Measurements from ENCODE around the gene AK2.

The AK2 gene

GRCh38 chr1:33045814-33046213 lies 9.1 kb upstream of the AK2 start:
- H3K4me1 ChIP-seq (ENCODE audit: insufficient read depth, poor library complexity, severe bottlenecking), result peaks cover 26% of the 10 kb centered on the region

GRCh38 chr1:33045246-33045645 lies 8.6 kb upstream of the AK2 start:
- Histone ChIP-seq H3K36me3 (ENCODE audit: low read depth) (no peaks in the 10 kb centered on the region), H3K27me3 (ENCODE audit: insufficient read depth, poor library complexity, severe bottlenecking) (no peaks in the 10 kb centered on the region), H3K4me3 (ENCODE audit: severe bottlenecking) (no peak overlapping the region), H3K27ac (ENCODE audit: poor library complexity, severe bottlenecking) (no peak overlapping the region), H3K4me1 (ENCODE audit: insufficient read depth, poor library complexity, severe bottlenecking) (peaks cover 20% of the 10 kb centered on the region), H3K9me3 (ENCODE audit: severe bottlenecking) (no peaks in the 10 kb centered on the region)
- no peak for TF ChIP-seq CTCF (IDR thresholded peaks at IDR 0.05; ENCODE audit: poor library complexity, severe bottlenecking)
- DNase-seq (ENCODE audit: low spot score) (no peak), ATAC-seq (ENCODE audit: low read depth) (no peak)

More at GRCh38 chr1:33045814-33046213, 9.1 kb upstream of the AK2 start:
- Histone ChIP-seq H3K36me3 (ENCODE audit: low read depth) (no peaks in the 10 kb centered on the region), H3K9me3 (ENCODE audit: severe bottlenecking) (no peaks in the 10 kb centered on the region), H3K27ac (ENCODE audit: poor library complexity, severe bottlenecking) (no peak overlapping the region), H3K27me3 (ENCODE audit: insufficient read depth, poor library complexity, severe bottlenecking) (no peaks in the 10 kb centered on the region), H3K4me3 (ENCODE audit: severe bottlenecking) (no peak overlapping the region)
- no peak for ATAC-seq (ENCODE audit: low read depth)
- no peak for TF ChIP-seq CTCF (IDR thresholded peaks at IDR 0.05; ENCODE audit: poor library complexity, severe bottlenecking)
- DNase-seq (ENCODE audit: low spot score), result no peak

GRCh38 chr1:33043267-33044092 lies 6.8 kb upstream of the AK2 start:
- no peak overlapping the region for H3K4me3 ChIP-seq (ENCODE audit: severe bottlenecking)
- H3K36me3 ChIP-seq (ENCODE audit: low read depth), result no peaks in the 10 kb centered on the region
- H3K27ac ChIP-seq (ENCODE audit: poor library complexity, severe bottlenecking), result no peak overlapping the region
- no peak for TF ChIP-seq CTCF (IDR thresholded peaks at IDR 0.05; ENCODE audit: poor library complexity, severe bottlenecking)
- ATAC-seq (ENCODE audit: low read depth) (no peak), DNase-seq (ENCODE audit: low spot score) (no peak)
- H3K4me1 ChIP-seq (ENCODE audit: insufficient read depth, poor library complexity, severe bottlenecking), result peaks cover 8% of the 10 kb centered on the region
- H3K9me3 ChIP-seq (ENCODE audit: severe bottlenecking), result no peaks in the 10 kb centered on the region
- no peaks in the 10 kb centered on the region for H3K27me3 ChIP-seq (ENCODE audit: insufficient read depth, poor library complexity, severe bottlenecking)

GRCh38 chr1:33042831-33043230 lies 6.1 kb upstream of the AK2 start:
- TF ChIP-seq CTCF (IDR thresholded peaks at IDR 0.05; ENCODE audit: poor library complexity, severe bottlenecking), result no peak
- H3K4me3 ChIP-seq (ENCODE audit: severe bottlenecking), result no peak overlapping the region
- no peaks in the 10 kb centered on the region for H3K27me3 ChIP-seq (ENCODE audit: insufficient read depth, poor library complexity, severe bottlenecking)
- no peak overlapping the region for H3K27ac ChIP-seq (ENCODE audit: poor library complexity, severe bottlenecking)
- H3K36me3 ChIP-seq (ENCODE audit: low read depth), result no peaks in the 10 kb centered on the region
- H3K9me3 ChIP-seq (ENCODE audit: severe bottlenecking), result no peaks in the 10 kb centered on the region
- no peak for ATAC-seq (ENCODE audit: low read depth)
- no peak for DNase-seq (ENCODE audit: low spot score)
- H3K4me1 ChIP-seq (ENCODE audit: insufficient read depth, poor library complexity, severe bottlenecking), result peaks cover 3% of the 10 kb centered on the region

GRCh38 chr1:33041026-33041425 lies 4.3 kb upstream of the AK2 start:
- Histone ChIP-seq H3K9me3 (ENCODE audit: severe bottlenecking) (no peaks in the 10 kb centered on the region), H3K36me3 (ENCODE audit: low read depth) (no peaks in the 10 kb centered on the region), H3K4me3 (ENCODE audit: severe bottlenecking) (no peak overlapping the region), H3K27ac (ENCODE audit: poor library complexity, severe bottlenecking) (no peak overlapping the region), H3K27me3 (ENCODE audit: insufficient read depth, poor library complexity, severe bottlenecking) (no peaks in the 10 kb centered on the region), H3K4me1 (ENCODE audit: insufficient read depth, poor library complexity, severe bottlenecking) (peaks cover 4% of the 10 kb centered on the region)
- no peak for TF ChIP-seq CTCF (IDR thresholded peaks at IDR 0.05; ENCODE audit: poor library complexity, severe bottlenecking)
- DNase-seq (ENCODE audit: low spot score) (no peak), ATAC-seq (ENCODE audit: low read depth) (no peak)
